Neural crest cell (in vitro differentiated cells): ENCODE measurements around the gene KCNK1. TPM values are rescaled to one million over a fixed set of nuclear protein-coding genes. Genes with fewer than 3 reads are reported as not detected.

ENCODE experiments used
- DNase-seq: peaks from one replicate; pipeline ENCODE4 v3.0.0; 2021; ENCODE audit warnings: low read depth, mixed read lengths, low spot score
- H3K27ac Mint-ChIP-seq: one replicate; pipeline ENCODE4 v1.8.0; 2021; ENCODE audit warnings: mild to moderate bottlenecking, mixed read lengths; ENCODE audit not compliant: unreplicated experiment
- H3K27me3 Mint-ChIP-seq: 2 replicates; pipeline ENCODE4 v1.8.0; 2021; ENCODE audit warnings: low read depth, mild to moderate bottlenecking, mixed read lengths
- H3K36me3 Mint-ChIP-seq: 2 replicates; pipeline ENCODE4 v1.8.0; 2021; ENCODE audit warnings: low read depth, mild to moderate bottlenecking, mixed read lengths
- H3K4me1 Mint-ChIP-seq: 2 replicates; pipeline ENCODE4 v1.8.0; 2021; ENCODE audit warnings: mixed read lengths
- H3K4me3 Mint-ChIP-seq: one replicate; pipeline ENCODE4 v1.8.0; 2021; ENCODE audit warnings: mild to moderate bottlenecking, mixed read lengths
- H3K9me3 Mint-ChIP-seq: 2 replicates; pipeline ENCODE4 v1.8.0; 2021; ENCODE audit warnings: mixed read lengths
- CTCF ChIP-seq: fragments of 200-600 bp; sonication (generic); conservative IDR thresholded peaks from 2 replicates; pipeline ENCODE4 v1.5.0; 2021; ENCODE audit warnings: antibody characterized with exemption, mild to moderate bottlenecking
- total RNA-seq: library from RNA; stranded (reverse); gene quantifications from 2 replicates; pipeline ENCODE4 v1.2.1, GENCODE V29; 2021

The KCNK1 gene
- total RNA-seq, 1 donor from 2014 or later = 0.56 TPM

- peaks cover 9% of the 10 kb centered on the region for H3K9me3 Mint-ChIP-seq
- H3K4me1 Mint-ChIP-seq = no peaks in the 10 kb centered on the region
- DNase-seq = no peak
- no peak overlapping the region for H3K27ac Mint-ChIP-seq
- no peak overlapping the region for H3K4me3 Mint-ChIP-seq
- peaks cover 6% of the 10 kb centered on the region for H3K36me3 Mint-ChIP-seq
- no peak for TF ChIP-seq CTCF
- H3K27me3 Mint-ChIP-seq = peaks cover 16% of the 10 kb centered on the region
These were observed 24.6 kb downstream of the KCNK1 start for GRCh38 chr1:233638513-233638912.

GRCh38 chr1:233639611-233640010 lies 25.7 kb downstream of the KCNK1 start:
- no peak overlapping the region for H3K27ac Mint-ChIP-seq
- no peaks in the 10 kb centered on the region for H3K4me1 Mint-ChIP-seq

GRCh38 chr1:233640179-233640578 lies 26.3 kb downstream of the KCNK1 start:
- Mint-ChIP-seq H3K36me3 (peaks cover 6% of the 10 kb centered on the region), H3K9me3 (peaks cover 12% of the 10 kb centered on the region), H3K4me1 (no peaks in the 10 kb centered on the region), H3K27me3 (peaks cover 16% of the 10 kb centered on the region), H3K27ac (no peak overlapping the region), H3K4me3 (no peak overlapping the region)
- no peak for DNase-seq
- no peak for TF ChIP-seq CTCF

More at GRCh38 chr1:233639611-233640010, 25.7 kb downstream of the KCNK1 start:
- H3K9me3 Mint-ChIP-seq = peaks cover 12% of the 10 kb centered on the region
- H3K4me3 Mint-ChIP-seq = no peak overlapping the region
- DNase-seq = no peak
- no peak for TF ChIP-seq CTCF
- peaks cover 16% of the 10 kb centered on the region for H3K27me3 Mint-ChIP-seq
- H3K36me3 Mint-ChIP-seq = peaks cover 6% of the 10 kb centered on the region

- DNase-seq = no peak
- no peaks in the 10 kb centered on the region for H3K4me1 Mint-ChIP-seq
- no peak overlapping the region for H3K4me3 Mint-ChIP-seq
- H3K9me3 Mint-ChIP-seq = peaks cover 15% of the 10 kb centered on the region
- no peak overlapping the region for H3K27ac Mint-ChIP-seq
- H3K27me3 Mint-ChIP-seq = peaks cover 22% of the 10 kb centered on the region
- no peak for TF ChIP-seq CTCF
- H3K36me3 Mint-ChIP-seq = peaks cover 6% of the 10 kb centered on the region
These were observed 27.1 kb downstream of the KCNK1 start for GRCh38 chr1:233641029-233641428.

GRCh38 chr1:233647073-233647472 lies 33.2 kb downstream of the KCNK1 start:
- TF ChIP-seq CTCF = no peak
- H3K27ac Mint-ChIP-seq = no peak overlapping the region
- H3K4me1 Mint-ChIP-seq = no peaks in the 10 kb centered on the region
- no peaks in the 10 kb centered on the region for H3K36me3 Mint-ChIP-seq
- no peak for DNase-seq
- H3K9me3 Mint-ChIP-seq = peaks cover 9% of the 10 kb centered on the region
- peaks cover 12% of the 10 kb centered on the region for H3K27me3 Mint-ChIP-seq
- H3K4me3 Mint-ChIP-seq = no peak overlapping the region

- no peak for TF ChIP-seq CTCF
- Mint-ChIP-seq H3K4me3 (no peak overlapping the region), H3K9me3 (peaks cover 9% of the 10 kb centered on the region), H3K36me3 (no peaks in the 10 kb centered on the region), H3K27ac (no peak overlapping the region), H3K27me3 (peaks cover 14% of the 10 kb centered on the region), H3K4me1 (no peaks in the 10 kb centered on the region)
- no peak for DNase-seq
These were observed 33.7 kb downstream of the KCNK1 start for GRCh38 chr1:233647636-233648035.
